GM12878 (cell line): ENCODE data around the gene LMF1. TPM values are rescaled to one million over a fixed set of nuclear protein-coding genes. Genes with fewer than 3 reads are reported as not detected.

Source experiments
- ATAC-seq: fragments of 200-7000 bp; cut with Tn5 transposase; 3 replicates; pipeline ENCODE4 v1.9.1; 2020; ENCODE audit warnings: mild to moderate bottlenecking, moderate library complexity
- BruUV-seq: library from RNA; stranded (reverse); fragments of 400-500 nt; replicated peaks from 2 replicates; lab custom pipeline; 2021; lab: Mats Ljungman, UMichigan
- CTCF ChIA-PET: fragments of 300-600 bp; sonication (Branson Sonifier 250); formaldehyde crosslinking; extraction: SDS; loops from one replicate; lab custom pipeline; 2021; ENCODE audit warnings: inconsistent platforms; lab: Yijun Ruan, JAX
- POLR2A ChIA-PET: fragments of 350-600 bp; formaldehyde crosslinking; extraction: SDS; loops from one replicate; lab custom pipeline; 2021; ENCODE audit warnings: inconsistent platforms; lab: Charles Lee
- RAD21 ChIA-PET: fragments of 300-600 bp; sonication (Branson Sonifier 250); formaldehyde crosslinking; loops from one replicate; lab custom pipeline; 2023; ENCODE audit warnings: antibody characterized with exemption; ENCODE audit not compliant: unreplicated experiment; lab: Charles Lee
- SMC1A ChIA-PET: fragments of 300-600 bp; sonication (Branson Sonifier 250); formaldehyde crosslinking; loops from one replicate; lab custom pipeline; 2023; ENCODE audit not compliant: unreplicated experiment, uncharacterized antibody; lab: Charles Lee
- DNase-seq: peaks from one replicate; pipeline ENCODE4 v3.0.0-alpha.2; 2011; ENCODE audit warnings: low read depth, low spot score
- FAIRE-seq: peaks from 3 replicates; lab custom pipeline; 2011; peaks lifted over from hg19 to GRCh38; lab: Jason Lieb, UNC
- H2AFZ ChIP-seq: 2 replicates; pipeline ENCODE4 v1.6.0; 2011; ENCODE audit warnings: low read depth, low read length, control low read depth; ENCODE audit not compliant: control insufficient read depth
- H3K27ac ChIP-seq: 2 replicates; pipeline ENCODE4 v1.5.1; 2011; ENCODE audit warnings: control low read depth; ENCODE audit not compliant: control insufficient read depth, insufficient read depth
- H3K27me3 ChIP-seq, 2 experiments: replicated peaks in 1 of 2; 2 replicates each; pipeline versions ENCODE4 v1.6.0 to v1.6.1; 2011; ENCODE audit warnings: low read length in 1 of 2; ENCODE audit not compliant: control insufficient read depth in 2 of 2, insufficient read depth in 2 of 2
- H3K36me3 ChIP-seq, 2 experiments: 2 replicates each; pipeline ENCODE4 v1.5.1; 2011; ENCODE audit warnings: low read length in 1 of 2; ENCODE audit not compliant: control insufficient read depth in 2 of 2, insufficient read depth in 2 of 2
- H3K4me1 ChIP-seq: 2 replicates; pipeline ENCODE4 v1.6.1; 2011; ENCODE audit warnings: mild to moderate bottlenecking, low read length, moderate library complexity, mixed read lengths; ENCODE audit not compliant: control insufficient read depth, insufficient read depth
- H3K4me2 ChIP-seq: 2 replicates; pipeline ENCODE4 v1.6.0; 2011; ENCODE audit warnings: control low read depth; ENCODE audit not compliant: control insufficient read depth, insufficient read depth
- H3K4me3 ChIP-seq: fragments of 200-600 bp; sonication (generic); 2 replicates; pipeline ENCODE4 v1.5.1; 2016
- H3K79me2 ChIP-seq: 2 replicates; pipeline ENCODE4 v1.6.0; 2011; ENCODE audit warnings: low read length; ENCODE audit not compliant: control insufficient read depth, insufficient read depth
- H3K9ac ChIP-seq: 2 replicates; pipeline ENCODE4 v1.8.0; 2011; ENCODE audit warnings: low read length, control low read depth, mixed read lengths; ENCODE audit not compliant: control insufficient read depth, insufficient read depth
- H3K9me3 ChIP-seq: replicated peaks from 3 replicates; pipeline ENCODE4 v1.5.1; 2011; ENCODE audit warnings: mild to moderate bottlenecking, low read length; ENCODE audit not compliant: control insufficient read depth, insufficient read depth
- H4K20me1 ChIP-seq: 2 replicates; pipeline ENCODE4 v1.6.0; 2011; ENCODE audit not compliant: control insufficient read depth, insufficient read depth
- ATF2 ChIP-seq: IDR thresholded peaks from 2 replicates; pipeline ENCODE4 v1.6.1; 2012; ENCODE audit warnings: low read length, inconsistent platforms
- BCL11A ChIP-seq: IDR thresholded peaks from 2 replicates; pipeline ENCODE4 v1.6.1; 2011; ENCODE audit warnings: low read depth, low read length
- CBX3 ChIP-seq: fragments of 200-600 bp; sonication (generic); IDR thresholded peaks from 2 replicates; pipeline ENCODE4 v1.6.1; 2016; ENCODE audit warnings: low read depth, borderline replicate concordance
- CEBPZ ChIP-seq: fragments of 150-350 bp; IDR thresholded peaks from 2 replicates; pipeline ENCODE4 v1.6.1; 2016; ENCODE audit warnings: low read depth, low read length
- EP300 ChIP-seq, 2 experiments: fragments of 150-350 bp in 1 of 2; IDR thresholded peaks; 2 replicates each; pipeline ENCODE4 v1.6.1; 2011 to 2012; ENCODE audit warnings: low read depth in 2 of 2, low read length in 2 of 2, borderline replicate concordance in 1 of 2, improper control_type of control experiment in 1 of 2, inconsistent platforms in 1 of 2; ENCODE audit not compliant: control insufficient read depth in 1 of 2
- FOS ChIP-seq: IDR thresholded peaks from 3 replicates; pipeline ENCODE4 v1.6.1; 2011; ENCODE audit warnings: borderline replicate concordance; ENCODE audit not compliant: insufficient read length; ENCODE audit errors: extremely low read depth
- IRF3 ChIP-seq: fragments of 450-650 bp; IDR thresholded peaks from 2 replicates; pipeline ENCODE4 v1.6.1; 2014; ENCODE audit warnings: mild to moderate bottlenecking
- IRF4 ChIP-seq: IDR thresholded peaks from 2 replicates; pipeline ENCODE4 v1.6.1; 2011; ENCODE audit warnings: low read depth, low read length
- LARP7 ChIP-seq: fragments of 450-650 bp; IDR thresholded peaks from 2 replicates; pipeline ENCODE4 v1.6.1; 2017; ENCODE audit warnings: mild to moderate bottlenecking
- MEF2B ChIP-seq: fragments of 450-650 bp; IDR thresholded peaks from 2 replicates; pipeline ENCODE4 v1.6.1; 2018; ENCODE audit warnings: mild to moderate bottlenecking, moderate library complexity; ENCODE audit not compliant: partially characterized antibody, poor library complexity, severe bottlenecking
- PAX5 ChIP-seq: IDR thresholded peaks from 2 replicates; pipeline ENCODE4 v1.6.1; 2011; ENCODE audit warnings: low read depth, low read length, borderline replicate concordance
- PML ChIP-seq: IDR thresholded peaks from 2 replicates; pipeline ENCODE4 v1.6.1; 2012; ENCODE audit warnings: low read length, inconsistent platforms
- POLR2AphosphoS5 ChIP-seq: IDR thresholded peaks from 2 replicates; pipeline ENCODE4 v1.6.1; 2011; ENCODE audit warnings: mild to moderate bottlenecking, low read length, inconsistent platforms
- SIN3A ChIP-seq: IDR thresholded peaks from 2 replicates; pipeline ENCODE4 v1.6.1; 2012; ENCODE audit warnings: low read depth, low read length, improper control_type of control experiment
- SP1 ChIP-seq: IDR thresholded peaks from one replicate; pipeline ENCODE4 v1.6.1; 2011; ENCODE audit warnings: low read depth, low read length
- SPI1 ChIP-seq: IDR thresholded peaks from 2 replicates; pipeline ENCODE4 v1.6.1; 2011; ENCODE audit warnings: low read depth, mild to moderate bottlenecking, low read length, moderate library complexity, borderline replicate concordance; ENCODE audit not compliant: insufficient read depth
- TCF3 ChIP-seq: IDR thresholded peaks from 2 replicates; pipeline ENCODE4 v1.6.1; 2012; ENCODE audit warnings: low read depth, mild to moderate bottlenecking, low read length, borderline replicate concordance; ENCODE audit not compliant: insufficient read depth
- TCF7 ChIP-seq: IDR thresholded peaks from 2 replicates; pipeline ENCODE4 v1.6.1; 2014; ENCODE audit warnings: antibody characterized with exemption, borderline replicate concordance
- YBX1 ChIP-seq: fragments of 450-650 bp; IDR thresholded peaks from 2 replicates; pipeline ENCODE4 v1.6.1; 2016; ENCODE audit warnings: antibody characterized with exemption
- WGBS: methylation state at CpG from one replicate; pipeline ENCODE4 v1.1.6; 2016; ENCODE audit warnings: low lambda C conversion rate; ENCODE audit not compliant: insufficient replicate concordance, insufficient coverage; ENCODE audit errors: missing lambda C conversion rate; 5-methylcytosine and 5-hydroxymethylcytosine counted together
- in situ Hi-C: fragments of 300-500 bp; cut with MboI; formaldehyde crosslinking; loops from 9 replicates; pipeline ENCODE4 v1.14.3; 2018; ENCODE audit warnings: mixed read lengths
- intact Hi-C: fragments of 100-400 bp; cut with micrococcal nuclease; formaldehyde crosslinking; loops from one replicate; pipeline ENCODE4 v1.14.2; 2022; ENCODE audit not compliant: unreplicated experiment
- polyA plus RNA-seq, 11 experiments: library from polyadenylated mRNA; depleted of rRNA in 4 of 11; unstranded in 6 of 11; stranded (reverse) in 5 of 11; fragments of >200 nt; fragmentation: Nextera tagmentation in 4 of 11; fragmentation: Illumina TruSeq in 1 of 11; extraction: Ambion mirVana in 4 of 11; extraction: Trizol in 1 of 11; gene quantifications; 1 replicate in 1 of 11; 2 replicates in 10 of 11; pipeline versions ENCODE4 v1.2.1 to v1.2.3, GENCODE V29; 2011 to 2016; ENCODE audit warnings: inconsistent platforms in 2 of 11, missing spikeins in 2 of 11, low read depth in 1 of 11
- total RNA-seq, 4 experiments: library from RNA; depleted of rRNA in 3 of 4; stranded (reverse); fragments of >200 nt in 3 of 4; fragmentation: Illumina TruSeq in 1 of 4; extraction: Trizol in 1 of 4; gene quantifications; 2 replicates each; pipeline versions ENCODE4 v1.2.1 to v1.2.3, GENCODE V29; 2013 to 2021

LMF1 gene
- total and polyA plus RNA-seq, 10 of the 15 experiments (the other 5 are each of a cell fraction or from before 2014, with no cell fraction given), result 0.18 to 3.2 (median 1.4) TPM; not detected in 1

GRCh38 chr16:856101-856500 is 114.7 kb downstream of the LMF1 start:
- no peak overlapping the region for H2AFZ ChIP-seq
- no peak overlapping the region for H3K9ac ChIP-seq
- FAIRE-seq (no peak), ATAC-seq (no peak), DNase-seq (no peak)
- intact Hi-C loops, result no loop called here
- RAD21 ChIA-PET, result no interaction called here
- no peak overlapping the region for H3K4me2 ChIP-seq
- H3K4me1 ChIP-seq, result no peaks in the 10 kb centered on the region
- no peak for TF ChIP-seq PAX5
- no peak for TF ChIP-seq YBX1
- TF ChIP-seq SP1, result no peak
- no peak for TF ChIP-seq BCL11A
- no peak for TF ChIP-seq CBX3
- TF ChIP-seq SPI1, result no peak
- no peak for TF ChIP-seq FOS
- no peak for TF ChIP-seq ATF2
- TF ChIP-seq IRF4, result no peak
- no peak for TF ChIP-seq IRF3
- no peak for TF ChIP-seq POLR2AphosphoS5
- TF ChIP-seq PML, result no peak
- TF ChIP-seq LARP7, result no peak
- TF ChIP-seq EP300 (IDR thresholded peaks at IDR 0.05; ENCODE audit: borderline replicate concordance in 1 of 2, control insufficient read depth in 1 of 2, low read depth in 2 of 2, low read length in 2 of 2), result no peak
- TF ChIP-seq TCF3, result no peak
- no peak for TF ChIP-seq TCF7
- TF ChIP-seq SIN3A, result no peak
- TF ChIP-seq CEBPZ, result no peak
- TF ChIP-seq MEF2B, result no peak
- no peaks in the 10 kb centered on the region for H3K27me3 ChIP-seq
- no peaks in the 10 kb centered on the region for H3K36me3 ChIP-seq
- no peaks in the 10 kb centered on the region for H3K79me2 ChIP-seq
- CTCF ChIA-PET, result no interaction called here
- POLR2A ChIA-PET, result no interaction called here
- H3K9me3 ChIP-seq, result peaks cover 1% of the 10 kb centered on the region; the same call in 1 of the 3 replicates
- BruUV-seq, result no TSS peak
- WGBS, result 75% methylated on average over 12 of the region's 12 CpGs
- H3K4me3 ChIP-seq, result no peak overlapping the region
- SMC1A ChIA-PET, result no interaction called here
- in situ Hi-C loops, result no loop called here
- no peaks in the 10 kb centered on the region for H4K20me1 ChIP-seq
- H3K27ac ChIP-seq, result no peak overlapping the region
